CD1c-positive myeloid dendritic cell (primary cell): Measurements from ENCODE around the gene USP1.
A peak's percentile ranks its signal among the peaks of the same experiment; 100 is the strongest.

Experiments used
- DNase-seq: peaks from one replicate; pipeline ENCODE4 v3.0.0-alpha.2; 2016; ENCODE audit errors: extremely low spot score

Gene USP1

GRCh38 chr1:62436466-62437272 is at the start of gene USP1:
TSS of gene USP1 (plus strand) at chr1:62437049. CDS start at chr1:62439868, 2,819 bp downstream.
- peak; percentile 99 for DNase-seq

GRCh38 chr1:62389531-62389930 is 47.3 kb upstream of the USP1 start:
- DNase-seq, result no peak

- no peak for DNase-seq
These were observed 46.8 kb upstream of the USP1 start for GRCh38 chr1:62390071-62390470.

GRCh38 chr1:62391369-62391971 is 45.4 kb upstream of the USP1 start:
- DNase-seq, result peak; percentile 30

GRCh38 chr1:62392951-62393350 is 43.9 kb upstream of the USP1 start:
- no peak for DNase-seq

- DNase-seq, result no peak
These were observed 42.2 kb upstream of the USP1 start for GRCh38 chr1:62394646-62395045.

- DNase-seq, result no peak
These were observed 41.6 kb upstream of the USP1 start for GRCh38 chr1:62395291-62395690.

- no peak for DNase-seq
These were observed 40.0 kb upstream of the USP1 start for GRCh38 chr1:62396871-62397270.

GRCh38 chr1:62397301-62397700 is 39.5 kb upstream of the USP1 start:
- DNase-seq, result no peak

GRCh38 chr1:62398377-62398776 is 38.5 kb upstream of the USP1 start:
- DNase-seq, result no peak

- no peak for DNase-seq
These were observed 35.7 kb upstream of the USP1 start for GRCh38 chr1:62401034-62401760.

- DNase-seq, result no peak
These were observed 31.6 kb upstream of the USP1 start for GRCh38 chr1:62405247-62405646.

- DNase-seq, result no peak
These were observed 30.3 kb upstream of the USP1 start for GRCh38 chr1:62406576-62406975.

- peak; percentile 67 for DNase-seq
These were observed 29.3 kb upstream of the USP1 start for GRCh38 chr1:62407398-62408009.

- DNase-seq, result no peak
These were observed 21.2 kb upstream of the USP1 start for GRCh38 chr1:62415687-62416086.

GRCh38 chr1:62417351-62417999 is 19.4 kb upstream of the USP1 start:
- DNase-seq, result no peak

- DNase-seq, result no peak
These were observed 16.6 kb upstream of the USP1 start for GRCh38 chr1:62420214-62420613.

GRCh38 chr1:62423580-62424242 is 13.1 kb upstream of the USP1 start:
- no peak for DNase-seq

- no peak for DNase-seq
These were observed 12.4 kb upstream of the USP1 start for GRCh38 chr1:62424411-62424810.

- no peak for DNase-seq
These were observed 11.8 kb upstream of the USP1 start for GRCh38 chr1:62425041-62425440.

- DNase-seq, result no peak
These were observed 10.6 kb upstream of the USP1 start for GRCh38 chr1:62426237-62426636.
